ENCODE measurements around the gene SLC36A1.

SLC36A1 gene

DNA sequence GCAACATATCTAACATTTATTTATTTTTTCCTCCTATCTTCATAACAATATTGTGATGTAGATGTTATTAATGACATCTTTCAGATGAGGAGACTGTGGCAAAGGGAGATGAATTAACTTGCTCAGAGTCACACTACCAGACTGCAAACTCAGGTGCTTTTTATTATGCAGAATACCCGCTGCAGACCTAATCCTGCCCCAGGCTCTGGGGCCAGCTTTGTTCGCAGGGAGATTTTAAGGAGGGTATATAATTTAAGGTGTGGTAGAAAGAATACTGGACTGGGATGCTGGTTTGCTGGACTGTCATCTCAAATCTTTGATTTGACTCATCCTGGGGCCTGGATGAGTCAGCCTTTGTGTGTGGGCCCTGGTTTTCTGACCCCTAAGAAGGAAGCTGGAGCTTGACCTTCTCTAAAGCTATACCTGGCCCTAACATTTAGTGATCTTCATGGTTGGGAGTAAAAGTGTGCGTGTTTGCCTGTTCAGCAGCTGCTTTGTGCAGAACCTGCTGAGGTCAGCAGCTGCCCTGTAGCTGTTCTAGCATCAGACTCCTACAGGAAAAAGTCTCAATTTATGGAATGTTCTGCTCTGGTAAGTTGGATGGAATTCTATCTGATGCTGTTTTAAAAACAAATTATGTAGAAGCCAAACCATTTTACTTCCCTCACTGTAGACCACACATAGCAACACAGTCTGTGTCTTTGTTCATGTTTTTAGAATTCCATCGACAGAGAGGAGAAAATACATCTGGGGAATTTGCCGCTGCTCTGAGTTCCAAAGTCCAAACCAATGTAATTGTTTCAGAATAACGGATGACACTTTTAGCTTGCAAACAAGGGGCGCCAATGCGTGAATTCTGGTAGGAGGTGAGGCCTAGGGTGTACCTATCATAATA lies 4.5 kb downstream of the SLC36A1 start:
- ATAC-seq (no peak), DNase-seq (no peak)

DNA sequence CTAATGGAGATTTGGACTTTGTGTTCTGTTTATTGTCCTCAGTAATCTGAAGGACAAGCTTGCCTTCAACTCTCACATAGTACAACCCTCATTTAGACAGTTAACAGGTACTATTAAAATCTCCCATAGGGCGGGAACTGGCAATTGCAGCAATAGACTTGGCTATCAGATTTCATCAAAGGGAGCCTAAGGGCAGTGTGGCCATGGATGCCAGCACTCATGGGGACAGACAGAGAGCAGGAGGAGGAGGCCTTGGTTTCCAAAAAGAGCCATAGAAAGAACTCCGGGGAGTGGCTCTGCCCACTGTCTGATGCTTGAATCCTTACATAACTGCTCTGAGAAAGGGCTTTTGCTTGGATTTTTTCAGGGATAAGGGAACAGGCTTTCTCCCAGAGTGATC lies 6.8 kb downstream of the SLC36A1 start:
- no peak for DNase-seq
- ATAC-seq = no peak

DNA sequence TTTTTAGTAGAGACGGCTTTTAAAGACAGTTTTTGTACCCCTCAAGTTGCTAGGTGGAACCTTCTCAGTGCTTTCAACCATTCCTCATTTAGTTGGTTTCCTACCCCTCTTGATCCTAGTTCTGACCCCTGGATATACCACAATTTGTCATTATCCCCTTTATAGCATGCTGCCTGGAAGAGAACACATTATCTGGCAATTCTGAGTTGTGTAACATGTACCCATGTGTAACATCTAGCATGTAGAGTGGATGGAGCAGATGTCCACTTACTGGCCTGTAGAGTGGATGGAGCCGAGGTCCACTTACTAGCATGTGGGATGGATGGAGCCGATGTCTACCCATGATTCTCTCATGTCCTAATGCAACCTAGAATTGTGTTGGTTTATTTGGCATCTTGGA lies 7.5 kb downstream of the SLC36A1 start:
- no peak for ATAC-seq

GRCh38 chr5:151456321-151456940 lies 9.0 kb downstream of the SLC36A1 start:
- DNase-seq (no peak), ATAC-seq (no peak)

More for the DNA sequence above, 7.5 kb downstream of the SLC36A1 start:
- no peak for DNase-seq

DNA sequence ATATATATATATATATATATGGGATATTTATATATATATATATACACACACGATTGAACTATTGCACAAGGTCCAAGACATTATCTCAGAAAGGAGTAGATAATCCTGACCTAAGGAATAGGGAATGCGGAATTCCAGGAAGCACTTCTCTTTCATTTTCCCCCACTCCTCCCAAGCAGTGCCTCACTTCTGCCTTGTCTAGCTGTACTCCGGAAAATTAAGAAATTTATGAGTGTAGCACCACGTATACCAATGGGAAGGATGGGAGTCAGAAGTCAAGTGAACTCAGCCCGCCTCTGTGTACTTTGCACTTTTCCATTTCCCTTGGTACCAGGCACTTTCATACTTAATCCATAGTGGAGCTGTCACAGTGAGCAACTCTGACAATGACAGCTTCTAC lies 10.9 kb downstream of the SLC36A1 start:
- ATAC-seq (no peak), DNase-seq (no peak)

DNA sequence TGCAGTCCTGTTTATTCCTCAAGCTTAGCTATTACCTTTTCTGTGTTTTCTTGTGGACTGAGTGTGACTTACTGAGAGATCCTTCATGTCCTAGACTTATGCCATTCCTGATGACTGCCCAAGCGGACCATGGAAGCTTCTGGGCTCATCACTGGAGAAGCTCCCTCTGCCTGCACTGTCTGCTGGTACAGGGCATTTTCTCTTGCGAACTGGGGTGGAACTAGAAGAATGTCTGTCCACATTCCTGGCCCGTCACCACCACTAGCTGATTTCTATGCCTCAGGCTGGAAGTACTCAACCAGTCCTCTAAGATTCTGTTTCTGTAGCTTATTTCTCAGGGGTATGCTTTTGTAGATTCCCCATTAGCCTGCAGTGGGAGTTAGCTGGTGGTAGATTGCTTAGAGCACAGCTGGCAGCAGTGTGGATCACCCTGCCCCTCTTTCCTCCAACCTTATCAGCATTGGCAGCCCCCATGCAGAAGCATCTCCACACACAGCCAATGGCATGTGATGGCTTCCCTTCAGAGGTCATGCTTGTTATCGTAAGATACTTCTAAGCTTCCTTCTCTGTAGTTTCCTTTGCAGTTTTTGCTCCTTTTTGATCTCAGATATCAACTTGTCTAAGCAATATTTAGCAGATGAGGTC lies 12.4 kb downstream of the SLC36A1 start:
- DNase-seq = no peak
- no peak for ATAC-seq

DNA sequence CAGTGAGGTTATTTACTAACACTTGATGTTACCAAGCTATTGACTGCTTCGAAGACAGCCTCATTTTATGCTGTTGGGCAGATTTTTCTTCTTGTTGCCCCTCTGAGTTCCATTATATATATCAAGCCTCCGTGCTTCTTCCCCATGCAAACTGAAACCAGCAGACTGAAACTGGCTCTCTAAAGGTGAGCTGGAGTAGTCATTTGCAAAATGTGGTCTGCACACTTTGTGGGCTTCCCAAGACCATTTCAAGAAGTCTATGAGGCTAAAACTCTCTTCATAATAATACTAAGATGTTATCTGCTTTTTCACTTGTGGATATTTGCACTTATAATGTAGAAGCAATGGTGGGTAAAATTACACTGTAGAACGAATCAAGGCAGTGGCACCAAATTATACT lies 13.9 kb downstream of the SLC36A1 start:
- DNase-seq (no peak), ATAC-seq (no peak)

DNA sequence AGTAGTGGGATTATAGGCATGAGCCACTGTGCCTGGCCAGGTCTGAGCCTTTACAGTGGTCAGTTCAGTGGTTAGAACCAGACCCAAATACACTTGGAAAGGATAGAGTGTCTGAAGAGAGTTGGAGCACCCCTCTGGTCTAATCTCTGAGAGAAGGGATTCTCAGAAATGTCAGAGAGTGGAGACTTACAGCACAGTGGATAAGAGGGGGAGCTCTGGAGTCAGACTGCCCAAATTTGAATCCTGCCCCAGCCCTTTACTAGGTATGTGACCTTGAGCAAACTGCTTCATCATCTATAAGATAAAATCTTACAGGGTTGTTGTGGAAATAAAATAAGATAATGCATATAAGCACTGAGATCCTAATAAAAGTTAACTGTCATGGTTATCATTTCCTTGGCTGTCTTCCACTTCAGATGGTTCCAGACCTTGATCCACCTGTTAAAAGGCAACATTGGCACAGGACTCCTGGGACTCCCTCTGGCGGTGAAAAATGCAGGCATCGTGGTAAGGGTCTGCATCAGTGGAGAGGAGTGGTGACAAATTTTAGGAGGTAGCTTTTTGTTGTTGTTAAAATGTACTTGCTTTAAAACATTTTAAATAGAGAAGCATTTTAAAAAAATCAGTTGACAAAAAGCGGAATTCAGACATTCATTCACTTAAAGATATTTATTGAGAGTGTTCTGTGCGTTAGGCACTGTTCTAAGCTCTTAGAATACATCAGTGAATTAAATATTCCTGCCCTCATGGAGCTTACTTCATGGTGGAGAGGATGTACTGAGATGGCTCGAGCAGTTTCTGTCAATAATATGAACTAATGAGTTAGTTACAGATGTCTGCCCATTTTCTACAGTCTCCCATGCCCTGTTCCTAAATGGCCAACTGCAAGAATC lies 16.0 kb downstream of the SLC36A1 start:
- DNase-seq = no peak
- ATAC-seq = no peak

- ATAC-seq (no peak), DNase-seq (no peak)
These were observed 16.7 kb downstream of the SLC36A1 start for GRCh38 chr5:151464101-151464500.

DNA sequence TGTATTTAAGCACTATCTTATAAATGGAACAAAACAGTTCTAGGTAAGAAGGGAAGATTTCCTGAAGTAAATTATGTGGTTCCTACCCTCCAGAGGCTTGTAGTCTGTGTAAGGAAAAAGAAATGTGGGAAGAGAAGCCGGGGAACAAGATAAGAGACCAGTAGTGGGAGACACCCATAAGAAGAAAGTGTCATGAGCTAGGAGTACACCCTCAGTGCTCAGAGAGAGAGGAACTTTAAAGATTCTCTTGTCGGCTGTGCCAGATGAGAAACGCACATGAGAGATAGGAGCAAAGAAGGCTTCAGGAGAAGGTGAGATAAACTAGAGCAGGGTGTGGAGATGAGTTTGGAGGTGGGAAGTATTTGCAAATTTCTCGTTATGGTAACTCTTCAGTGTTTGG lies 18.1 kb downstream of the SLC36A1 start:
- no peak for ATAC-seq
- no peak for DNase-seq

GRCh38 chr5:151467576-151467975 lies 20.2 kb downstream of the SLC36A1 start:
- DNase-seq (no peak), ATAC-seq (no peak)

DNA sequence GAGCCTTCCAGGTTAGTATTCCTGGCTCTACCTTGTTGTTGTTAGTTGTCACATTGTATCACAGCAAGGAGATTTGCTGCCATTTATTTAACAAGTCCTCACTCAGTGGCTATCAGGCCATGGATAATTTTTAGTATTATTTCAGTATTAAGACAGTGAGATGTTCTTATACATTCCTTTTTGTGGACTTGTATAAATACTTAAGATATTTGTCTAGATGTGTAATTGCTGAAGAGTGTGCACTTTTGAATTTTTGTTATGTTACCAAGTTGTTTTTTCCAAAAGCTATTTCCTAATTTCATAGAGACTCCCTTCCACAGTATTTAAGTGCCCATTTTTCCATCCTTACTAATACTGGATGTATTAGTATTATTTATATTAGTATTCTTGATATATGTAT lies 22.0 kb downstream of the SLC36A1 start:
- no peak for ATAC-seq
- DNase-seq = no peak

- DNase-seq = no peak
These were observed 22.6 kb downstream of the SLC36A1 start for GRCh38 chr5:151469992-151470391.

DNA sequence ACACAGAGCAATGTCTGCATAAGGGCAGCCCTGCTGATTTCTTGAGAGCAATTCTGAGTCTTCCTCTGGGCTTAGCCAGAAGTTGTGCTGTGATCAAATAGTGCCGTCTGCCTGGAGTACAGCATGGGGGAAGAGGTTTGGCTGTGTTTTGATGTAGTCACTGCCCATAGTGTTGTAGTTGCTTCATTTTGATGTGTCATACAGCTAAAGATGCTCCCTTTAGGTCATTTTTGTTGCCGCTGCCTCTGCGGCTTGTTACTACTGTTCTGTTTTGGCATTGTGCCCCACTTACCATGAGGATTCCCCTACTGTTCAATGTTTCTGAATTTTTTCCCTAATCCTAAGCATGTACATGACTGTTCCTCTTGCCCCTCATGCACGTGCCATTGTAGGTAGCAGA lies 23.0 kb downstream of the SLC36A1 start:
- no peak for DNase-seq
- ATAC-seq = no peak

More at GRCh38 chr5:151469992-151470391, 22.6 kb downstream of the SLC36A1 start:
- no peak for ATAC-seq

GRCh38 chr5:151471276-151471675 lies 23.9 kb downstream of the SLC36A1 start:
- no peak for ATAC-seq
- no peak for DNase-seq

GRCh38 chr5:151474799-151475198 lies 27.4 kb downstream of the SLC36A1 start:
- ATAC-seq (no peak), DNase-seq (no peak)

GRCh38 chr5:151475388-151475787 lies 28.0 kb downstream of the SLC36A1 start:
- no peak for DNase-seq
- no peak for ATAC-seq

DNA sequence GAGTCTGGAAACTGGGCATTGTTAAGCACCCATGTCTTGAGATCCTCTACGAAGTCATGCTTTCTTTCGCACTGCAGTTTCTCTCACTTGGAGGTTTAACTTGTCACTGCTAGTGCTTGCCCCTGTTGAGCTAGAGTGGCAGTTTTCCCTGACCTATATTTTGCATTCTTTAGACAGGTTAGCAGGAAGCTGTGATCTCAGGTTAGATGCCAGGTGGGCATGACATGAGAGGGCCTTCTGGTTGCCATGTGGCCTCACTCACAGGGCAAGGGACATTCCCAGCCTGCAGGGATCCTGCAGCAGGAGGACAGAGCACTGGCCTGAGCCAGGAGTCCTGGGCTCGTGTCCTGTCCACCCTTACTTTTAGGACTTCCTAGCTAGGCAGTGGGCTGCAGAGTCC lies 28.6 kb downstream of the SLC36A1 start:
- ATAC-seq (no peak), DNase-seq (no peak)

DNA sequence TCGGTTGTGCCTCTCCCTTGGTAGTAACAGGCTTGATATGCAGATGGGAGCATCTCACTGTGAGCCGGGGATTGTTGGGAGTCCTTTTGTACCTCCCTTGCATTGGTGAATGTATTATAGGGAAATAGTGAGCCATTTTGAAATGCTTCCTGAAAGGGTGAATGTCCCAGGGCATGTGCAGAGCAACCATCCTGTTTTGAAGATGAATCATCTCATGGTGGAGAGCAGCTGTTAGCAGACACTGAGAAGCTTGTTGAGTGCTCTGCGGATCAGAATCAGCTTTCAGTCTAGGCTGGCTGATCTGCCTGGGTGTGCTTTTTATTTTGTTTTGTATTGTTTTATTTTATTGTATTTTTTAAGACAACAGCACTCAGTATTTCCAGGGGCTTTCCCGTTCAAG lies 29.7 kb downstream of the SLC36A1 start:
- no peak for ATAC-seq

GRCh38 chr5:151480384-151481293 lies 33.2 kb downstream of the SLC36A1 start:
- DNase-seq (no peak), ATAC-seq (no peak)

More for the DNA sequence above, 29.7 kb downstream of the SLC36A1 start:
- DNase-seq = no peak

DNA sequence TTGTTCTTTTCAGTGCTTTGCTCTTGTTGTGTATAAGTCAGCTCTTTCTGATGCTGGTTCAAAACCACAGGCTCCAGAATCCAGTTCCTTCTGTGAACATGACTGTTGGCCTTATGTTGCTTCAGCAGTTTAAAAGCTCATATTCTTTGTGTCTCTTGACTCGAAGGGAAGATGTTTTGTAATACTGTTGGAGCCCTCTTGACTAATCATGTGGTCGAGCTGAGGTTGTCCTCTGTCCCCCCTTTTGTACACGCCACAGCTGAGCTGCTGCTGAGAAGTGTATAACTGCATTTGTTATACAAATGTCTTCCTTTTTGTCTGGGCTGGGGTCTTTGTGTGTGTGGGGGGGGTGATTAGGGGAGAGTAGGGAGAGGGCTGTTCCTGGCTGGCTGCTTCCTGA lies 35.8 kb downstream of the SLC36A1 start:
- DNase-seq = no peak

More for the DNA sequence above, 35.8 kb downstream of the SLC36A1 start:
- ATAC-seq = no peak
